GM18951 (cell line): ENCODE measurements around the gene KDM1A.

Experiments
- POLR2A ChIP-seq: IDR thresholded peaks from 4 replicates; pipeline ENCODE4 v1.6.1; 2011; ENCODE audit warnings: mild to moderate bottlenecking; ENCODE audit not compliant: insufficient read length, insufficient read depth; ENCODE audit errors: extremely low read depth
- in situ Hi-C: fragments of 300-500 bp; cut with MboI; formaldehyde crosslinking; loops from one replicate; pipeline ENCODE4 v1.12.0; 2022; ENCODE audit warnings: low sequenced_read_pairs, mixed read lengths, inconsistent platforms; ENCODE audit not compliant: unreplicated experiment

The KDM1A gene

DNA sequence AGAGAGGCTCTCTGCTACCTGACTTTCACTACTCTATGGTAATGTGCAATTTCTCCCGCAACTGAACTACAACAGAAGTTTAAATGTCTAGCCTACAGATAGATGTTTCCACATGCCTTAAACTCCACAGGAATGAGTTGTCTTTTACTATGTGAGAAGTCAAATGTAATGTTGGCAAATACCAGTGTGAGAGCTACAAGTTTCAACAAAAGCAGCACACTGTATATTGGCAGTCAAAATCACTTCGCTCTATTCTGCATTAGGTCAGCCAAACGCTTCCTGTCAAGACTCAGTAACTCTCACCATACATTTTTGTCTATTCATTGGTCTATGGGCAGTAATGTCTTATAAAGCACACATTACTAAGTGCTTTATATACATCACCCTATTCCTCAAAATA lies 107.5 kb downstream of the KDM1A start:
- TF ChIP-seq POLR2A = no peak
- in situ Hi-C loops = no loop called here

DNA sequence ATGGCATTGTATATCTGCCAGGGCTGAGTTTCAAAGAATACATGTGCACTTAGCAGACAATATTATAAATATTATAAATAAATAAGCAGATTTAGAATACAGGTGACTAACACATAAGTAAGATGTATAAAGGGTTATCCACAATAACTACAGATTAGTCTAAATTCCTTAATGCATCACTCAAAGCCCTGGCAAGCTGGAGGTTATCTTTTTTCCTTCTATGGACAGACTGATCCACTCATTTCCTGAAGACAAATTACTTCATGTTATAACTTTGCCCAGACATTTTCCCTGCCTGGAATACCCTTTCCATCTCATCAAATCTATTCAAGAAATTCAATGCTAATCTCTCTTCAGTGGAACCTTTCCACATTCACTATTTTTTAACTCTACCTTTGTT lies 110.6 kb downstream of the KDM1A start:
- in situ Hi-C loops = no loop called here
- no peak for TF ChIP-seq POLR2A

DNA sequence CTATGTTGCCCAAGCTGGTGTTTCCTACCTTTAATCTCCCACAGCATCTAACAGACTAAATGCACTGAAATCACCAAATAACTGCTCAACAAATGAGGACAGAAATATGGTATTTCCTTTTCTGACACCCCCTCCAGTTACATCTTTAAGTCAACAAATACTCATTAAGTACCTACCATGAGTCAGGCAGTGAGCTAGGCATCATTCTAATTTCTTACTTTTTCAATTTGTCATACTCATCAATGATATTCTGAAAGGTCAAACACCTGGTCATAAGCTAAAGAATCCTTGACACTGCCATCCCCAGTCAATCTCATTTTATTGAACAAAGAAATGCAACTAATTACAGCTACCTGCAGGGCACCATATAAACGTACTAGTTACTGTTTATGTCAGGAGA lies 112.8 kb downstream of the KDM1A start:
- TF ChIP-seq POLR2A = no peak
- in situ Hi-C loops = no loop called here
